Peyer's patch (tissue), 4 donors: Measurements from ENCODE around the gene MAPT. TPM values are rescaled to one million over a fixed set of nuclear protein-coding genes. Genes with fewer than 3 reads are reported as not detected.

Experiments used
- DNase-seq, 3 donors: peaks; one replicate each; pipeline ENCODE4 v3.0.0-alpha.2; 2017 to 2019
- H3K27ac ChIP-seq, 4 donors: fragments of 200-600 bp; sonication (generic); one replicate each; pipeline ENCODE4 v1.5.1; 2016 to 2019
- H3K27me3 ChIP-seq, 2 donors: fragments of 200-600 bp; sonication (generic); one replicate each; pipeline ENCODE4 v1.5.1; 2019
- H3K36me3 ChIP-seq, 3 donors: fragments of 200-600 bp; sonication (generic); one replicate each; pipeline ENCODE4 v1.5.1; 2016 to 2019
- H3K4me1 ChIP-seq, 4 donors: fragments of 200-600 bp; sonication (generic); one replicate each; pipeline ENCODE4 v1.5.1; 2016 to 2019
- H3K4me3 ChIP-seq, 4 donors: fragments of 200-600 bp; sonication (generic); 1 replicate in 3 of 4; 2 replicates in 1 of 4; pipeline ENCODE4 v1.5.1; 2016 to 2019; ENCODE audit warnings: mild to moderate bottlenecking in 1 of 4
- H3K9me3 ChIP-seq, 4 donors: fragments of 200-600 bp; sonication (generic); one replicate each; pipeline ENCODE4 v1.5.1; 2016 to 2019; ENCODE audit warnings: mild to moderate bottlenecking in 1 of 4
- POLR2A ChIP-seq, 2 donors: fragments of 450-650 bp; IDR thresholded peaks; one replicate each; pipeline ENCODE4 v1.5.1; 2017; ENCODE audit warnings: antibody characterized with exemption in 2 of 2, mild to moderate bottlenecking in 2 of 2, moderate library complexity in 2 of 2
- total RNA-seq, 4 donors: library from RNA; depleted of rRNA; stranded (reverse); fragments of >200 nt; gene quantifications; one replicate each; pipeline ENCODE4 v1.1.0, GENCODE V29; 2016
- TF ChIP-seq, protein P1 (sequence below), 6 experiments: fragments of 450-650 bp in 4 of 6; fragments of 200-600 bp in 2 of 6; sonication (generic) in 1 of 6; IDR thresholded peaks; one replicate each; pipeline ENCODE4 v1.5.1; 2017 to 2019; ENCODE audit warnings: antibody characterized with exemption in 6 of 6, mild to moderate bottlenecking in 3 of 6, moderate library complexity in 1 of 6

The MAPT gene
- total RNA-seq, 4 donors from 2014 or later: 0.35 to 1.6 (median 0.94) TPM; not detected in 1

DNA sequence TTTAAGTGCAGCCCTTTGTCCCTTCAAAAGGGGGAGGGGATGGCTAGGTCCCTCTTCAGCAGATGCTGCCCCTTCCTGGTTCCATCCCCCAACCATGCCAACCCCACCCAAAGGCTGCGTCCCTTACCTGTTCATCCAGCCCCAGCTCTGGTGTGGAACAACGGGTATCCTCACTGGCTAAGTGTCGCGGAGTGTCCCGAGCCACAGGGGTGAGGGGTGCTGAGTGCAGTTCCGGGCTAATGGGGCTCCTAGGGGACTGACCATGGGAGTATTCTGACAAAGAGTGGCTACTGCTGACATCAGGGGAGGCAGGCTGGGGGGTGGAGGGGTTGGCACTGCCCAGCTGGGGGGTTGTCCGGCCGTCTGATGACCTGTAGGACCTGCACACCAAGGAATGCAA is 137.6 kb downstream of the MAPT start:
- Histone ChIP-seq H3K9me3 (no peaks in the 10 kb centered on the region), H3K4me1 (peaks cover 0 to 8% (median 0%) of the 10 kb centered on the region in 4 donors), H3K27ac (no peak overlapping the region), H3K36me3 (peaks cover 0 to 96% (median 0%) of the 10 kb centered on the region in 3 donors), H3K27me3 (no peaks in the 10 kb centered on the region), H3K4me3 (no peak overlapping the region)
- no peak for DNase-seq
- TF ChIP-seq, protein P1, sequence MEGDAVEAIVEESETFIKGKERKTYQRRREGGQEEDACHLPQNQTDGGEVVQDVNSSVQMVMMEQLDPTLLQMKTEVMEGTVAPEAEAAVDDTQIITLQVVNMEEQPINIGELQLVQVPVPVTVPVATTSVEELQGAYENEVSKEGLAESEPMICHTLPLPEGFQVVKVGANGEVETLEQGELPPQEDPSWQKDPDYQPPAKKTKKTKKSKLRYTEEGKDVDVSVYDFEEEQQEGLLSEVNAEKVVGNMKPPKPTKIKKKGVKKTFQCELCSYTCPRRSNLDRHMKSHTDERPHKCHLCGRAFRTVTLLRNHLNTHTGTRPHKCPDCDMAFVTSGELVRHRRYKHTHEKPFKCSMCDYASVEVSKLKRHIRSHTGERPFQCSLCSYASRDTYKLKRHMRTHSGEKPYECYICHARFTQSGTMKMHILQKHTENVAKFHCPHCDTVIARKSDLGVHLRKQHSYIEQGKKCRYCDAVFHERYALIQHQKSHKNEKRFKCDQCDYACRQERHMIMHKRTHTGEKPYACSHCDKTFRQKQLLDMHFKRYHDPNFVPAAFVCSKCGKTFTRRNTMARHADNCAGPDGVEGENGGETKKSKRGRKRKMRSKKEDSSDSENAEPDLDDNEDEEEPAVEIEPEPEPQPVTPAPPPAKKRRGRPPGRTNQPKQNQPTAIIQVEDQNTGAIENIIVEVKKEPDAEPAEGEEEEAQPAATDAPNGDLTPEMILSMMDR (IDR thresholded peaks at IDR 0.05): no peak
- TF ChIP-seq POLR2A (IDR thresholded peaks at IDR 0.05): no peak

DNA sequence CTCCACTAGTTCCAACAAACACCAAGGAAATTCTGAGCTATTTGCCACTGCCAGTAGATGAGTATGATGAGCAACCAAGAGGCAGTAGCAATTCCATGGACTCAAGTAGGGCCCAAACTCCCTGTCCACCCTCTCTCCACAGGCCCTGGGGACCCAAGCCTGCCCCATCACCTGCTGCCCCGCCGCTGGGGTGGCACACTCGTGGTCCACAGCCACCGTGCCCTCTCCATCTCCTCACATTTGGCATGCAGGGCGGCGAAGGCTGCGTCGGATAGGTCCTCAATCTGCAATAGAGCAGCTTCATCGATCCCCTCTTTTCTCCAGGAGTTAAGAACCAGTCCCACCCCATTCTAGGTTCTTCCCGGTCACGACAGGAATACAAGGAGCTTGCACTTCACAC is 138.6 kb downstream of the MAPT start:
- Histone ChIP-seq H3K4me1 (peaks cover 0 to 8% (median 0%) of the 10 kb centered on the region in 4 donors), H3K4me3 (no peak overlapping the region), H3K9me3 (no peaks in the 10 kb centered on the region), H3K27me3 (no peaks in the 10 kb centered on the region), H3K36me3 (peaks cover 0 to 96% (median 0%) of the 10 kb centered on the region in 3 donors), H3K27ac (no peak overlapping the region)
- no peak for DNase-seq
- no peak for TF ChIP-seq POLR2A (IDR thresholded peaks at IDR 0.05)
- TF ChIP-seq, protein P1 (IDR thresholded peaks at IDR 0.05): no peak

DNA sequence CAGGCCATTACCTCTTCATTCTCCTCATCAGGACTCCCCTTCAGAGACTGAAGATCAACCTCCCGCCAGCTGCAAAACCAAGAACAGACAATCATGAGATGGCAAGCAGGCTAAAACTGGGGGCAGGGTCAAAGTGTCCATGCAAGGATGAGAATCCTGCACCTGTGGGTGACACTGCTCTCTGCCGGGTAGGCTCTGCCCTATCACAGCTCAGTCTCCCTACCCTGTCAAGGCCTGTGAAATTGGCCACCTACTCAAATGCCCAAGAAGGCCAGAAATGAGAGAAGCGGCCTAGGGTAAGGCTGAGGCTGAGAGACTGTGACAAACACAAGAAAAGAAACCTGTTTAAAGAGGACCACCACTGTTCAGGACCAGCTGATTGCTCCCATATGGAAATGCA is 139.0 kb downstream of the MAPT start:
- H3K36me3 ChIP-seq: peaks cover 0 to 96% (median 0%) of the 10 kb centered on the region in 3 donors
- no peaks in the 10 kb centered on the region for H3K9me3 ChIP-seq
- no peak overlapping the region for H3K27ac ChIP-seq
- no peaks in the 10 kb centered on the region for H3K27me3 ChIP-seq
- DNase-seq: no peak
- H3K4me1 ChIP-seq: peaks cover 0 to 8% (median 0%) of the 10 kb centered on the region in 4 donors
- TF ChIP-seq, protein P1 (IDR thresholded peaks at IDR 0.05): no peak
- no peak for TF ChIP-seq POLR2A (IDR thresholded peaks at IDR 0.05)
- no peak overlapping the region for H3K4me3 ChIP-seq

DNA sequence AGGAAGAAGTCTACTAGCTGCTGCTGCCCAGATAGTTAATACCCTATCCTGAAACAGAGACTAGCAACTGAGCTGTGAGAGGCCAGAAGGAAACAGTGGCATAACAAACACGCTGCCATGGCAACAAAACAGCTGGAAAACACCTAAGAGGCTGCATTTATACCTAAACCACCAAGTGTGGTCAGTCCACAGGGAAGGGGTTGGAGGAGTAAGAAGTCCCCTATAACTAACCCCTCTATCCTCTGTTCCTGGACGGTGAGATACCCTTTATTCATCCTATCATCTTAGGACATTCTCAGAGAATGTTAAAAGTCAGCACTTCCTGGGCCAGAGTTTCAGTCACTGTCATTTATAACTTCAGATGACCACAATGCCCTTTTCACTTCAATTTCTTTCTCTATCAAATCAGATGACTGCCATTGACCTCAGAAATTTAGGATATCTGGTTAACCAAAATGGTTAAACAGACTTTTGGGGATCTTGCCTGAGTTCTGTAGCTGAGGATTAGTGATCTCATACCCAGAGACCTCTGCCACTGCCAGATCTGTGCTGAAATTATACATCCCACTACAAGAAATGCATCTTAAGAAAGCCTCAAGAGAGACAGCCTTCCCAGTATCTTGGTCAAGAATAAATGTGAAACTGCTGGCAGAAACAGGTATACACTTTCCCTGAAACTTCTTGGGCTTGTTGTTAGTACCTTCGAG is 140.9 kb downstream of the MAPT start:
- Histone ChIP-seq H3K9me3 (no peaks in the 10 kb centered on the region), H3K4me1 (peaks cover 0 to 8% (median 0%) of the 10 kb centered on the region in 4 donors), H3K27ac (no peak overlapping the region), H3K4me3 (no peak overlapping the region), H3K36me3 (peaks cover 0 to 100% (median 0%) of the 10 kb centered on the region in 3 donors), H3K27me3 (no peaks in the 10 kb centered on the region)
- no peak for TF ChIP-seq POLR2A (IDR thresholded peaks at IDR 0.05)
- TF ChIP-seq, protein P1 (IDR thresholded peaks at IDR 0.05): no peak
- no peak for DNase-seq

DNA sequence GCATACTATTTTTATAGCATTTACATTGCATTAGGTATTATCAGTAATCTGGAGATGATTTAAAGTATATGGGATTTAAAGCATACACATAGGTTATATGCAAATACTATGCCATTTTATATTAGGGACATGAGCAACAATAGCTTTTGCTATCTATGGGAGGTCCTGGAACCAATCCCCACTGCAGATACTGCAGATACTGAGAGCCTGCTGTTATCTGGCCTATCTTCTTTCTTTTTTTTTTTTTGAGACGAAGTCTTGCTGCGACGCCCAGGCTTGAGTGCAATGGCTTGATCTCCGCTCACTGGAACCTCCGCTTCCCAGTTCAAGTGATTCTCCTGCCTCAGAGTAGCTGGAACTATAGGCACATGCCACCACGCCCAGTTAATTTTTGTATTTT is 142.1 kb downstream of the MAPT start:
- Histone ChIP-seq H3K4me3 (no peak overlapping the region), H3K27me3 (no peaks in the 10 kb centered on the region), H3K27ac (no peak overlapping the region), H3K9me3 (no peaks in the 10 kb centered on the region), H3K4me1 (peaks cover 0 to 8% (median 0%) of the 10 kb centered on the region in 4 donors), H3K36me3 (peaks cover 0 to 88% (median 0%) of the 10 kb centered on the region in 3 donors)
- DNase-seq: no peak
- TF ChIP-seq, protein P1 (IDR thresholded peaks at IDR 0.05): no peak
- no peak for TF ChIP-seq POLR2A (IDR thresholded peaks at IDR 0.05)
